Coronary artery (tissue), 2 donors: Measurements from ENCODE around the gene CCDC138.

Experiments used
- DNase-seq: peaks from one replicate; pipeline ENCODE4 v3.0.0-alpha.2; 2017; ENCODE audit warnings: low spot score
- H3K27ac ChIP-seq, 2 donors: fragments of 200-600 bp; sonication (generic); one replicate each; pipeline ENCODE4 v1.5.1; 2016 to 2019
- H3K4me3 ChIP-seq: fragments of 200-600 bp; sonication (generic); 2 replicates; pipeline ENCODE4 v1.5.1; 2016; ENCODE audit warnings: mild to moderate bottlenecking, moderate library complexity
- CTCF ChIP-seq: fragments of 200-600 bp; sonication (generic); IDR thresholded peaks from one replicate; pipeline ENCODE4 v1.5.1; 2019; ENCODE audit warnings: antibody characterized with exemption

CCDC138 gene

GRCh38 chr2:108906403-108907077 lies 120.0 kb downstream of the CCDC138 start:
- no peak overlapping the region for H3K4me3 ChIP-seq
- no peak for TF ChIP-seq CTCF
- H3K27ac ChIP-seq: no peak overlapping the region
- no peak for DNase-seq

GRCh38 chr2:108907822-108908712 lies 121.5 kb downstream of the CCDC138 start:
- no peak overlapping the region for H3K4me3 ChIP-seq
- DNase-seq: peak; percentile 64
- TF ChIP-seq CTCF: no peak
- H3K27ac ChIP-seq: no peak overlapping the region

GRCh38 chr2:108908713-108909070 lies 122.1 kb downstream of the CCDC138 start:
- DNase-seq: no peak
- Histone ChIP-seq H3K27ac (no peak overlapping the region), H3K4me3 (no peak overlapping the region)
- no peak for TF ChIP-seq CTCF

GRCh38 chr2:108909275-108909823 lies 122.8 kb downstream of the CCDC138 start:
- DNase-seq: peak; percentile 63
- TF ChIP-seq CTCF: no peak
- H3K27ac ChIP-seq: no peak overlapping the region

GRCh38 chr2:108910011-108910431 lies 123.5 kb downstream of the CCDC138 start:
- TF ChIP-seq CTCF: no peak
- Histone ChIP-seq H3K4me3 (no peak overlapping the region), H3K27ac (no peak overlapping the region)
- DNase-seq: peak; percentile 57

More at GRCh38 chr2:108909275-108909823, 122.8 kb downstream of the CCDC138 start:
- no peak overlapping the region for H3K4me3 ChIP-seq

GRCh38 chr2:108910541-108911396 lies 124.2 kb downstream of the CCDC138 start:
- no peak for TF ChIP-seq CTCF
- Histone ChIP-seq H3K27ac (no peak overlapping the region), H3K4me3 (no peak overlapping the region)
- peak; percentile 60 for DNase-seq
